Endometrial microvascular endothelial cells (primary cell): Measurements from ENCODE around the gene PLGRKT. TPM values are rescaled to one million over a fixed set of nuclear protein-coding genes. Genes with fewer than 3 reads are reported as not detected.
"Not testable (repeated sequence)": the region's sequence is repeated elsewhere in the genome, so short reads cannot be mapped to it uniquely, and the experiment has no call there.

Experiments used
- in situ Hi-C: cut with HindIII; loops from 2 replicates; pipeline ENCODE4 v1.10.0; 2017; ENCODE audit warnings: low sequenced_read_pairs, low pct_unique_long_range_greater_than_20kb; ENCODE audit errors: inconsistent ontology term
- total RNA-seq: library from RNA; depleted of rRNA; stranded (reverse); fragments of >200 nt; gene quantifications from one replicate; pipeline ENCODE4 v1.2.3, GENCODE V29; 2015; ENCODE audit errors: inconsistent ontology term

Gene PLGRKT
- total RNA-seq, 1 donor from 2014 or later = 61.8 TPM

GRCh38 chr9:5395428-5395827, 42.3 kb downstream of the PLGRKT start:
- in situ Hi-C loops = no loop called here

DNA sequence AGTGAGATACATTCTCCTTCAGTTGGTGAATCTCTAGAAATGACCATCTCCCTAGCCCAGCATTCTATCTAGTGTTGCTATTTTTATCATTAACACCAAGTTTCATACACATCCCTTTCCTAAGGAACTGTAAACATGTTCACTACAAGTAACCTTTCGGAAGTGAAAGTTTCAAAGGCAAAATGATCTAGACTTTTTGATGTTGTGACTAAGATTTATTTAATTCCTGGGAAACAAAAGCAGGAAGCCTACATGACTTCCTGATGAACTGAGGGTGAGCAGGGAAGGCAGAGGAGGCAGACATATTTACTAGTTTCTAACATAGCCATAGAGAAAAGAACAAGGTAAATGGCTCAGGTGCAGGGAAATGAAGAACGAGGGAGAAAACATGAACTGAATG, 43.7 kb downstream of the PLGRKT start:
- in situ Hi-C loops = not testable (repeated sequence)

DNA sequence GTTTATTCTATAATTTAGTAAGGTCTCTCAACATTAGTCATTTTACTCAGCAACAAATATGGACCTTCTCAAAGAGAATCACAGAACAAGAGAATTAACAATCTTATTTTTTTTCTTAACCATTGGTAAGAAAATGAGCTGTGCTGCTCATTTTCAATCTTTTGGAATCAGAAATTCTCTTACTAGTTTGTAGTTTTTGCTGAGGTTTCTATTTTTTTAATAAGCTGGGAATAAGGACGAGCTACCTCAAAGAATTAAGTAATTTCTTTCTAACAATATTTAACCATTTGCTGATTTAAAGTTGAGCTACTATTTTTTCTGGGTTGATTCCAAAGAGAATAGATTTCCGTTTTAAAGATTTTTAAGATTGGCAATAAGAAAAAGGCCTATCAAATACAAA, 44.2 kb downstream of the PLGRKT start:
- in situ Hi-C loops = no loop called here

- in situ Hi-C loops = no loop called here
Observed at GRCh38 chr9:5392285-5392684, 45.4 kb downstream of the PLGRKT start.

- in situ Hi-C loops = no loop called here
Observed at GRCh38 chr9:5389109-5389732, 48.5 kb downstream of the PLGRKT start.

DNA sequence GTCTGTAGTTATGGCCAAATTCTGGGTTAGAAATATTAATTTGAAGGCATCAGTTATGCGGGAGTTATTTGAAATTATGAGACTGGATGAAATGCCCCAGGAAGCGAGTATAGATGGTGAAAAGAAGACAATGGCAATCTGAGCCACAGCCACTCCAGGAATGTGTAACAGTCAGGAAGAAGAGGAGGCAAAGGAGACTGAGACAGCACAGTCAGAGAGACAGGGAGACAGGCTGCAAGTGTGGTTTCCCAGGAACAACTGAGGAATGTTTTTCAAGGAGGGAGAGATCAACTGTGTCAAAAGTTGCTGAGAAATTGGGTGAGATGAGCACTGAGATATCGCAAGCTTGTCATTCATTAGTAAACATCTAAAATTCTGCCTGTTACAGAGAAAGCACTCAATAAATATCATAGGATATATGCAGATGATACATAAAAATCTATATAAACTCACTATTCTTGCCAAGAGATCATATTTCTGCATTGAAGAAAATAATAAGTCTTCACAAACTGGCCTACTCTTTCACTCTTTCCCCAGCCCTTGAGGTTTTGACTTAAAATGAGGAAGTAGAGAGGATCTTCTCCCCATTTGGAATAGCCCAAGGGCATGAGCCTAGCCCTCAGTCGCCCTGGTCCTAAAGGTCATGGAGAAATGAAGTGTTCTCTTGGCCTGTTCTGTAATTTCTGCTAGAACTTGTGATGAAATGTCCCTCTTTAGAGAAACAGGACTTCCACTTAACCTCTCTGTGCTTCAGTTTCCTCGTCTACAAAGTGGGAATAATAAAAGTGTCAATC, 49.5 kb downstream of the PLGRKT start:
- in situ Hi-C loops = no loop called here

DNA sequence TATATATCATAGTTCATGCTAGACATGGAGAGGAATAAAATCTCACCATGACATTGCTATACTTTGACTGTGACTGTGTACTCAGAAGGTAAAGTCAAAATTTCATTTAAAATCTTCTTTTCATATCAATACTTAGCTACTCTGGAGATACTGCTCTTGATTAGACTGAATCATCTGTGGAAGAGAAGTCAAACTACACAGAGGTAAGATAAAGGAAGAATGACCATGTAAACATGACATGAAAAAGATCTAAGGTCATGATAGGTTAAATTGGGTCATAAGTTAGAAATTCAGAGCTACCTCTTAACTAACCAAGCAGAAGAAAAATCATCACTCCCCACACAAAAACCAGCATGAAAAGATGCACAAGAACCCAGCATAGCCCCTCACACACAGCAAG, 53.3 kb downstream of the PLGRKT start:
- in situ Hi-C loops = no loop called here

DNA sequence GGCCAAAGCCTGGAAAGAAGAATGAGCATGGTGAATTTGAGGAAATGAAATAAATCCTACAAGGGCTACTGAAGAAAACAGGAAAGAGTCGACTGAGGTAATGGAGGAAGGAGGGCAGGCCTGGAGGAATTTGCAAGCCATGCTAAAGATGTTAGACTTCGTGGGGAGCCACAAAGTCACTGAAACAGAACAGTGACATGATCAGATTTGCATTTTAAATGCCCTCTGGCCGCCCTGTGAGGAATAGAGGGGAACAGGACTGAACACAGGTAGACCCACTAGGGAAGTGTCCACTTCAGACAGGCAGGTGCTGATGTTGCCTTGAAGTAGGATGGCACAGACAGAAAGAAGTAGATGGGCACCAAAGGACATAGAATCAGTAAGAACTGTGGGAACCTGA, 55.2 kb downstream of the PLGRKT start:
- in situ Hi-C loops = no loop called here

DNA sequence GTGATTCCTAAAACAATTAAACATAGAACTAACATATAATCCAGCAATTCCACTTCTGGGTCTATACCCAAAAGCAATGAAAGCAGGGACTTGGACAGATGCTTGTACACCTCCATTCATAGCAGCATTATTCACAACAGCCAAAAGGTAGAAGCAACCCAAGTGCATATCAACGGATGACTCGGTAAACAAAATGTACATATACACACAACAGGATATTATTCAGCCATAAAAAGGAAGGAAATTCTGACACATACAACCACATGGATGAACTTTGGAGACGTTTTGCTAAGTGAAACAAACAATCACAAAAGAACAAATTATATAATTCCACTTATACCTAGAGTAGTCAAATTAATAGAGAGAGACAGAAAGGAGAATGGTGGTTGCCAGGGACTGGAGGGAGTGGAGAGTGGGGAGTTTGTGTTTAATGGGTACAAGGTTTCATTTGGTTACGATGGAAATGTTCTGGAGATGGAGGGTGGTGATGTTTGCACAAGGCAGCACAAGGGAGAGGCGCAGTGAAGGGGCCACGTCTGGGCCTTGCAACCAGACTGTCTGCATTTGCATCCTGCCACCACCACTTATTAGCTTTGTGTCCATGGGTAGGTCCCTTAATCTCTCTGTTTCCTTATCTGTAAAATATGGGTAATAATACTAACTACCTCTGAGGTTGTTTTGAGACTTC, 61.8 kb downstream of the PLGRKT start:
- in situ Hi-C loops = no loop called here

- in situ Hi-C loops = no loop called here
Observed at GRCh38 chr9:5375091-5375490, 62.6 kb downstream of the PLGRKT start.

- in situ Hi-C loops = no loop called here
Observed at GRCh38 chr9:5364294-5365024, 73.3 kb downstream of the PLGRKT start.

- in situ Hi-C loops = no loop called here
Observed at GRCh38 chr9:5361326-5362010, 76.3 kb downstream of the PLGRKT start.

DNA sequence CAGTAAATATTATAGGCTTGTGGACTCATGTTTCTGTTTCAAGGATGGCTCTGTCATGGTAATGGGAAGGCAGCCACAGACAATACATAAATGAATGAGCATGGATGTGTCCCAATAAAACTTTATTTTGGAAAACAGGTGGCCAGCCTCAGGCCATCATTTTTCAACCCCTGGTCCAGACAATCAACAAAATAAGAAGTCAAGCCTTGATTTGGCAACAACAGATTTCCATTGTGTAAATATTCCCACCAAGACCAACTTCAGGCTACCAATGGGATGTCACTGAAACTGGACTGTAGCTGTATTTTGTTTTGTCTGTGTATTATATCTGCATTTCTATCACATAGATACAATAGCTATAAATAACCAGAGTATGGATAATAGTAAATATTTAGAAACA, 77.4 kb downstream of the PLGRKT start:
- in situ Hi-C loops = no loop called here

DNA sequence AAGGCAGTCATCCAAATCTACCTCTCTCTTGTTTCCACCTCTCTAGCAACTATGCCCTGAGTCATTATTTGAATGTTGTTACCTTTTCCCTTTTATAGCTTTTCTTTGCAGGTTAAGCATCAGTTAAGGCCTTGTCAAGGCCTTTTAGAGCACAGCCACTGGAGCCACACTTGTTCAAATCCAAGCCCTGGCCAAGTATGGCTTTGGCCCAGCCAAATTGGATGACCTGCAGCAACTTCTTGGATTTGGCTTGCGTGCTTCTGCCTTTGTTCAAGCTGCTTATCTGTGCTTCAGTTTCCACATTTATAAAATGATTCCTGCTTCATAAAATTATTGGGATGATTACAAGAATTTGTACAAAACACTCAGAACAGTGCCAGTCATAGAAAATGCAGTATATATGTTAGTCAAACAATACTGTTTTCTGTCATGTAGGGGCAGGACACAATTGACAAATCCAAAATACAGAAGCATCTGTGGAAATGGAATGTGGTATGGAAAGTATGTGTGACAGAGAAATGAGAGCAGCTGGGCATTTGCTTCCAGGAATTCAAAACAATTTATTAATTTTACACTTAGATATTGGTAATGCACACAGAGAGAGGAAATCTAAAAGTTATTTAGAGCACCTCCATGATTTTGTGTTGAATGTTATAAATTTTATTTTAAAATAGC, 80.2 kb downstream of the PLGRKT start:
- in situ Hi-C loops = no loop called here

GRCh38 chr9:5355817-5356216, 81.9 kb downstream of the PLGRKT start:
- in situ Hi-C loops = no loop called here

DNA sequence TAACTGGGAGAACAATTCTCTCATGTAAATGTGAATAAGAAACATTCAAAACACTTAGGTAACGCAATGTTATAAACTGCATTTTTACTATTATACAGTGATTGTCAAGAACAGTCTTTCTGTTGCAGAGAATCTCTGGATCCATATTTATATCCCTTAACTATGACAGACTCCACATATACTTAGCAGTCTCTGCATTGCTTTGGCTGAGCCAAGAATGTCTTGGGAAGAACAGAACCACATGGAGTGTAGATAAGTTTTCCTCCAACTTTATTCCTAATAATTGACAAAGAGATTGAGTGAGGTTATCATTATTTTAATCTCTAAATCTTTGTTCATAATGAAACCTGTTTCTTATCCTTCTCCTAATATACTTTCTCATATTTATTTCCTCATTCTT, 82.5 kb downstream of the PLGRKT start:
- in situ Hi-C loops = no loop called here

- in situ Hi-C loops = no loop called here
Observed at GRCh38 chr9:5354184-5354583, 83.5 kb downstream of the PLGRKT start.

- in situ Hi-C loops = no loop called here
Observed at GRCh38 chr9:5352637-5353248, 85.0 kb downstream of the PLGRKT start.
